Skeletal muscle cell (primary cell): ENCODE results near the gene PLXNB3.

ENCODE experiments used
- DNase-seq: peaks from one replicate; pipeline ENCODE4 v3.0.0-alpha.2; 2010; ENCODE audit warnings: low read depth
- H3K4me3 ChIP-seq: 2 replicates; pipeline ENCODE4 v1.5.1; 2011; ENCODE audit warnings: low read depth, mild to moderate bottlenecking, control low read depth, low read length, moderate library complexity

PLXNB3 gene

GRCh38 chrX:153770601-153771414, 6.8 kb downstream of the PLXNB3 start:
- H3K4me3 ChIP-seq: no peak overlapping the region
- DNase-seq: no peak

- no peak overlapping the region for H3K4me3 ChIP-seq
- DNase-seq: no peak
Measured at GRCh38 chrX:153771415-153772315, 7.6 kb downstream of the PLXNB3 start.

- H3K4me3 ChIP-seq: no peak overlapping the region
- DNase-seq: no peak
Measured at GRCh38 chrX:153772316-153773217, 8.5 kb downstream of the PLXNB3 start.

- H3K4me3 ChIP-seq: no peak overlapping the region
- no peak for DNase-seq
Measured at GRCh38 chrX:153773218-153773611, 9.2 kb downstream of the PLXNB3 start.

- H3K4me3 ChIP-seq: no peak overlapping the region
- no peak for DNase-seq
Measured at GRCh38 chrX:153773741-153774575, 9.9 kb downstream of the PLXNB3 start.

- DNase-seq: no peak
Measured at GRCh38 chrX:153774576-153775292, 10.7 kb downstream of the PLXNB3 start.

GRCh38 chrX:153775293-153776119, 11.5 kb downstream of the PLXNB3 start:
- DNase-seq: no peak
- no peak overlapping the region for H3K4me3 ChIP-seq

More at GRCh38 chrX:153774576-153775292, 10.7 kb downstream of the PLXNB3 start:
- H3K4me3 ChIP-seq: no peak overlapping the region

GRCh38 chrX:153776120-153776599, 12.1 kb downstream of the PLXNB3 start:
- no peak for DNase-seq

GRCh38 chrX:153776611-153777045, 12.6 kb downstream of the PLXNB3 start:
- DNase-seq: no peak
- H3K4me3 ChIP-seq: no peak overlapping the region

More at GRCh38 chrX:153776120-153776599, 12.1 kb downstream of the PLXNB3 start:
- H3K4me3 ChIP-seq: no peak overlapping the region

GRCh38 chrX:153777261-153778090, 13.4 kb downstream of the PLXNB3 start:
- DNase-seq: no peak
- H3K4me3 ChIP-seq: no peak overlapping the region

- H3K4me3 ChIP-seq: no peak overlapping the region
- no peak for DNase-seq
Measured at GRCh38 chrX:153778181-153778580, 14.1 kb downstream of the PLXNB3 start.

- H3K4me3 ChIP-seq: no peak overlapping the region
- no peak for DNase-seq
Measured at GRCh38 chrX:153778684-153779101, 14.6 kb downstream of the PLXNB3 start.

- DNase-seq: no peak
- no peak overlapping the region for H3K4me3 ChIP-seq
Measured at GRCh38 chrX:153779891-153780677, 16.0 kb downstream of the PLXNB3 start.

- H3K4me3 ChIP-seq: peak within 1 kb of the TSS; percentile 7
- no peak for DNase-seq
Measured at GRCh38 chrX:153780678-153781427, 16.8 kb downstream of the PLXNB3 start, which contains the start of gene SRPK3. Gene SRPK3 (plus strand): TSS chrX:153781041. CDS start chrX:153781087, 46 bp downstream.
